AG04449 (cell line): Measurements from ENCODE around the gene PTPRQ.

ENCODE experiments used
- CTCF ChIA-PET: fragments of 350-600 bp; formaldehyde crosslinking; extraction: SDS; loops from one replicate; lab custom pipeline; 2021; ENCODE audit warnings: antibody characterized with exemption; lab: Yijun Ruan, JAX
- POLR2A ChIA-PET: fragments of 400-600, 350-600 bp; formaldehyde crosslinking; extraction: SDS; loops from one replicate; lab custom pipeline; 2020; ENCODE audit warnings: antibody characterized with exemption, inconsistent platforms; lab: Yijun Ruan, JAX
- DNase-seq: peaks from one replicate; pipeline ENCODE4 v3.0.0-alpha.2; 2010; ENCODE audit warnings: low read depth, low spot score
- H3K4me3 ChIP-seq: 2 replicates; pipeline ENCODE4 v1.5.1; 2011; ENCODE audit warnings: low read depth, mild to moderate bottlenecking, control low read depth, low read length
- TF ChIP-seq, protein P1 (sequence below): IDR thresholded peaks from one replicate; pipeline ENCODE4 v1.5.1; 2011; ENCODE audit warnings: mild to moderate bottlenecking, moderate library complexity, low read length, control low read depth, inconsistent platforms; ENCODE audit not compliant: insufficient read depth; ENCODE audit errors: missing control alignments

The PTPRQ gene

DNA sequence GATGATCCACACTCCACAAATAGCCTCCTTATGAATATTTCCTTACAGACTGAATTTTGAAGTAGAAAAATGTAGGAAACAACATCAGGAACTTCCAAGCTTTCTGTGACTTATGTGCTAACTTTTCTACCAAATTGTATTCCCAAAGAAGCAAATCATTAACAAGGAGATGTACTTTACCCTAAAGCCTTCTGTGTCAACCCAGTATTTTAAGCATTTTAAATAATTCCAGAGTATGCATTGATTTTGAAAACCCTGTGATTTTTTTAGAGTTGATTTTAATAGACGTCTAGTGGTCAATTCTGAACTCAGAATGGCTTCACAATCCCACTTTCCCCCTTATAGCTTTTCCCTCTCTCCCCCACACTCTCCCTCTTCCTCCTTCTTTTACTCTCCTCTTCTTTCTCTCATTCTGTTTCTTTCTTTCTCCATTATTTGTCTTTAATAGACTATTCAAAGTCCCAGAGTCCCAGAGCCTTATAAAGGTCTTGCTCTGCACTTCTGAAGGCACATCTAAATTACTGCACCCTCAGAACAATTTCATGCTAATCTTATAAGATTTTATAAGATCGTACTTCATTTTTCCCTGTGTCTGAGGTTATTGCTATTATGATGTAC is 253.3 kb downstream of the PTPRQ start:
- ChIA-PET CTCF (interaction anchor here (1.2 kb wide), 1 partner anchor 13 kb away, joined by 4 read pairs; no protein-coding TSS in a partner anchor), POLR2A (no interaction called here)
- TF ChIP-seq, protein P1, sequence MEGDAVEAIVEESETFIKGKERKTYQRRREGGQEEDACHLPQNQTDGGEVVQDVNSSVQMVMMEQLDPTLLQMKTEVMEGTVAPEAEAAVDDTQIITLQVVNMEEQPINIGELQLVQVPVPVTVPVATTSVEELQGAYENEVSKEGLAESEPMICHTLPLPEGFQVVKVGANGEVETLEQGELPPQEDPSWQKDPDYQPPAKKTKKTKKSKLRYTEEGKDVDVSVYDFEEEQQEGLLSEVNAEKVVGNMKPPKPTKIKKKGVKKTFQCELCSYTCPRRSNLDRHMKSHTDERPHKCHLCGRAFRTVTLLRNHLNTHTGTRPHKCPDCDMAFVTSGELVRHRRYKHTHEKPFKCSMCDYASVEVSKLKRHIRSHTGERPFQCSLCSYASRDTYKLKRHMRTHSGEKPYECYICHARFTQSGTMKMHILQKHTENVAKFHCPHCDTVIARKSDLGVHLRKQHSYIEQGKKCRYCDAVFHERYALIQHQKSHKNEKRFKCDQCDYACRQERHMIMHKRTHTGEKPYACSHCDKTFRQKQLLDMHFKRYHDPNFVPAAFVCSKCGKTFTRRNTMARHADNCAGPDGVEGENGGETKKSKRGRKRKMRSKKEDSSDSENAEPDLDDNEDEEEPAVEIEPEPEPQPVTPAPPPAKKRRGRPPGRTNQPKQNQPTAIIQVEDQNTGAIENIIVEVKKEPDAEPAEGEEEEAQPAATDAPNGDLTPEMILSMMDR: no peak
- DNase-seq: no peak
- H3K4me3 ChIP-seq: no peak overlapping the region

- DNase-seq: no peak
- CTCF ChIA-PET: no interaction called here
- TF ChIP-seq, protein P1: no peak
- POLR2A ChIA-PET: no interaction called here
- no peak overlapping the region for H3K4me3 ChIP-seq
These were observed 254.2 kb downstream of the PTPRQ start for GRCh38 chr12:80698256-80698655.

DNA sequence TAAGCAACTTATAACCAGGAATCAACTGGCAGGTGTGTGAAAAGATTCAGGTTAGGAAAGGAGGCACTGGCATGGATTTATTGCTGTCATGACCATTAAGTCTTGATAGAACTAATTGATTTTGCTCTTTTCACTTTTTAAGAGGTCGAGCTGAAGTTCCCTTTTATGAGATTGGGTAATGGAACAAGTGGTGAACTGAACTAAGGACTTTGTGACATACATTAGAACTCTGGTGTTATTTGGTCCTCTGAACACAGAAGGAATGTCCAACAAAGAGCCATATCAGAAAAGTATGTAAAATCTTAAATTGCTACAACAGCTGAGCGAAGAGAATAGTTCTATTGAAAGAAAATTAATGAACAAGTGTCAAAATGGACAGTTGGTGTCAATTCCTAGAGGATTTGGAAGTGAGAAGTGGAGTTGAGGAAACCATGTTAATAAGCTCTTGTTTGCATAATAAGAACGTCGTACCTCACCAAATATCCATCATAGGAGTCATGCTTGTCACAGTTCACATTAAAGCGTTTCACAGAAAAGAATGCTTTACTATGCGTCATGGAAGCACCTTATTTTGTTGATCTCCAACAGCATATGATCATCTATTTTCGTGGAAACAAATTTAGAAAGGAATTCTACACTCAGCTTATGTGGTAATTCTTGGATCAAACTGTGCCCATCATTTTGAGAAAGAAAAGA is 255.0 kb downstream of the PTPRQ start:
- no peak overlapping the region for H3K4me3 ChIP-seq
- DNase-seq: no peak
- ChIA-PET CTCF (no interaction called here), POLR2A (no interaction called here)
- TF ChIP-seq, protein P1: no peak

- POLR2A ChIA-PET: no interaction called here
- CTCF ChIA-PET: no interaction called here
These were observed 256.3 kb downstream of the PTPRQ start for GRCh38 chr12:80700327-80700726.

GRCh38 chr12:80701388-80701787 is 257.4 kb downstream of the PTPRQ start:
- ChIA-PET POLR2A (no interaction called here), CTCF (interaction anchor here (1.4 kb wide), 1 partner anchor 11 kb away, joined by 4 read pairs; no protein-coding TSS in a partner anchor)
- DNase-seq: no peak
- H3K4me3 ChIP-seq: no peak overlapping the region
- TF ChIP-seq, protein P1: no peak

More at GRCh38 chr12:80700327-80700726, 256.3 kb downstream of the PTPRQ start:
- no peak for DNase-seq
- TF ChIP-seq, protein P1: no peak
- H3K4me3 ChIP-seq: no peak overlapping the region
